HFFc6 (cell line): ENCODE data around the gene KCNC1. TPM values are rescaled to one million over a fixed set of nuclear protein-coding genes. Genes with fewer than 3 reads are reported as not detected.

ENCODE experiments used
- DNase-seq: peaks from one replicate; pipeline ENCODE4 v3.0.0-alpha.2; 2018
- H3K27ac Mint-ChIP-seq: 2 replicates; pipeline ENCODE4 v1.8.0; 2020; ENCODE audit warnings: mild to moderate bottlenecking, mixed read lengths
- H3K27me3 Mint-ChIP-seq: 2 replicates; pipeline ENCODE4 v1.8.0; 2021; ENCODE audit warnings: mild to moderate bottlenecking, moderate library complexity, mixed read lengths; ENCODE audit not compliant: insufficient read depth
- H3K36me3 Mint-ChIP-seq: 2 replicates; pipeline ENCODE4 v1.8.0; 2021; ENCODE audit warnings: low read depth, mixed read lengths
- H3K4me1 Mint-ChIP-seq: 2 replicates; pipeline ENCODE4 v1.8.0; 2020; ENCODE audit warnings: low read depth, mixed read lengths
- H3K4me3 Mint-ChIP-seq: 2 replicates; pipeline ENCODE4 v1.8.0; 2020; ENCODE audit warnings: mild to moderate bottlenecking, moderate library complexity, mixed read lengths
- H3K9me3 Mint-ChIP-seq: 2 replicates; pipeline ENCODE4 v1.8.0; 2020; ENCODE audit warnings: mild to moderate bottlenecking, mixed read lengths
- total RNA-seq, 6 experiments: library from RNA; stranded (reverse); fragmentation: NEBNext Ultra II Directional; extraction: Animal tissue kit (Norgen Biotek cat#: 25700); gene quantifications; 2 replicates in 1 of 6; 3 replicates in 5 of 6; pipeline ENCODE4 v1.2.3, GENCODE V29; 2021
- TF ChIP-seq, protein P1 (sequence below): fragments of 200-600 bp; sonication (generic); IDR thresholded peaks from 2 replicates; pipeline ENCODE4 v1.5.0; 2021; ENCODE audit warnings: antibody characterized with exemption, mild to moderate bottlenecking

Gene KCNC1
- total RNA-seq, 6 experiments from 2014 or later, result not detected

GRCh38 chr11:17692931-17693330, 41.6 kb upstream of the KCNC1 start:
- Mint-ChIP-seq H3K27ac (no peak overlapping the region), H3K4me1 (no peaks in the 10 kb centered on the region), H3K27me3 (peaks cover 46% of the 10 kb centered on the region), H3K9me3 (no peaks in the 10 kb centered on the region), H3K36me3 (no peaks in the 10 kb centered on the region), H3K4me3 (no peak overlapping the region)
- DNase-seq, result no peak
- TF ChIP-seq, protein P1, sequence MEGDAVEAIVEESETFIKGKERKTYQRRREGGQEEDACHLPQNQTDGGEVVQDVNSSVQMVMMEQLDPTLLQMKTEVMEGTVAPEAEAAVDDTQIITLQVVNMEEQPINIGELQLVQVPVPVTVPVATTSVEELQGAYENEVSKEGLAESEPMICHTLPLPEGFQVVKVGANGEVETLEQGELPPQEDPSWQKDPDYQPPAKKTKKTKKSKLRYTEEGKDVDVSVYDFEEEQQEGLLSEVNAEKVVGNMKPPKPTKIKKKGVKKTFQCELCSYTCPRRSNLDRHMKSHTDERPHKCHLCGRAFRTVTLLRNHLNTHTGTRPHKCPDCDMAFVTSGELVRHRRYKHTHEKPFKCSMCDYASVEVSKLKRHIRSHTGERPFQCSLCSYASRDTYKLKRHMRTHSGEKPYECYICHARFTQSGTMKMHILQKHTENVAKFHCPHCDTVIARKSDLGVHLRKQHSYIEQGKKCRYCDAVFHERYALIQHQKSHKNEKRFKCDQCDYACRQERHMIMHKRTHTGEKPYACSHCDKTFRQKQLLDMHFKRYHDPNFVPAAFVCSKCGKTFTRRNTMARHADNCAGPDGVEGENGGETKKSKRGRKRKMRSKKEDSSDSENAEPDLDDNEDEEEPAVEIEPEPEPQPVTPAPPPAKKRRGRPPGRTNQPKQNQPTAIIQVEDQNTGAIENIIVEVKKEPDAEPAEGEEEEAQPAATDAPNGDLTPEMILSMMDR, result no peak

DNA sequence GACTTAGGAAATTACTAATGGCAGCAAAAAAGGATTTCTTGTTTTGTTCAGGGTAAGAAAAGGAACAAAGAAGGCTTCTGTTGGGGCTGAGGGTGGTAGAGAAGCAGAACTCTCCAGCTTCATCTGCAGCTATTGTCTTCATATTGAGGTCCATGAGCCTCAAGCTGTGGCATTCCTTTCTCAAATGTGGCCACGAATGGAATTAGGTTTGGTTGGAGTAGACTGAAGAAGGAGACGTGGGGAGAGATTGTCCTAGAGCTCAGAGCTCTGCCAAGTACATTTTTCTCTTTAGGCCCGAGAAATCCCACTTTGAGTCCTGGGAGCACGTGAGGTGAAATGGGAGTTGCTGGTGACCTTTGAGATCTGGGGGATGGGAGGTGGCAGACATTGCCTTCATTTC, 41.0 kb upstream of the KCNC1 start:
- TF ChIP-seq, protein P1, result no peak
- Mint-ChIP-seq H3K4me1 (no peaks in the 10 kb centered on the region), H3K9me3 (no peaks in the 10 kb centered on the region), H3K27ac (no peak overlapping the region), H3K27me3 (peaks cover 46% of the 10 kb centered on the region), H3K4me3 (no peak overlapping the region), H3K36me3 (no peaks in the 10 kb centered on the region)
- DNase-seq, result no peak

- TF ChIP-seq, protein P1, result no peak
- no peak overlapping the region for H3K4me3 Mint-ChIP-seq
- no peak overlapping the region for H3K27ac Mint-ChIP-seq
- no peak for DNase-seq
- H3K36me3 Mint-ChIP-seq, result no peaks in the 10 kb centered on the region
- H3K9me3 Mint-ChIP-seq, result no peaks in the 10 kb centered on the region
- no peaks in the 10 kb centered on the region for H3K4me1 Mint-ChIP-seq
- H3K27me3 Mint-ChIP-seq, result peaks cover 46% of the 10 kb centered on the region
These were observed 40.0 kb upstream of the KCNC1 start for GRCh38 chr11:17694494-17695110.

DNA sequence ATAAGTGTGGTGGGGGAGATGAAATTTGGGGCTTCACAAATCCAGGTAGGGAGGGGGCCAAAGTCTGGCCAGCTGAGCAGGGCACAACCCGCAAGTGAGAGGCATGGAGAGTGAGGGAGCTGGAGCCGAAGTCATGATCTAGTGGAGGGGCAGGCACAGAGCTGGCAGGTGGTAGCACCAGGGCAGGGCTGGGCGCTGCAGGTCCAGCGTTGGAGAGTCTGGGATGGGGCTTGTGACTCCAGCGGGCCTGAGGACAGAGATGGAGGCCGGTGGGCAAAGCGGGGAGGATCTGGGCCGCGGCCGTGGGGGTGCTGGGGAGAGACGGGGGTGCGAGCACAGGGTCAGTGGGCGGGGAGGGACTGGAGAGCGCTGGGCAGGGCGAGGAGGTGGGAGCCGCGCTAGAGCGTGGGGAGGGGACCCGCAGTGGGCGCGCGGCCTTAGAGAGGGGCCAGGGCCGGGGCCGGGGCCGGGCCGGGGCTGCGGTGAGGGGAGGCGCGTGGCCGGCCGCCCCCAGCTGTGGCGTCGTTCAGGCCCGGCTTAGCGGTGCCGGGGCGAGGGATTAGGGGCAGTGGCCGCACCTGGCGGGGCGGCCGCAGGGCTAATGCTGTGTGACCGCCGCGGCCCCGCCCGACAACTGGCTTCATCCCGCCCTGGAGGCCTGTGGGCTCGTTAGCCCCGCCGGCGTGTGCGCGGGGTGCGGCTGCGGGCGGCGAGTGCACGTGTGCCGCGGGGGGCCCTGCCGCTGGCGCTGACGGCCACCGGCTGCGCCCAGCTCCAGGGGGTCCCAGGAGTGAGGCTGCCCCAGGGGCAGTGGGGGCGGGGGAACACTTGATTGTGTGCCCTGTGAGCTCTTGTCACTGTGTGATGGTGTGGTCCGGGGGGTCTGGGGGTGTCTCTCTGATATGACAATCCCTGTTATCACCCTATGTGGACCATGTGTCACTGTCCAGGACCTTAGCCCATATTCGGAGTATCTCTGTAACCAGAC, 38.8 kb upstream of the KCNC1 start:
- DNase-seq, result no peak
- Mint-ChIP-seq H3K4me3 (no peak overlapping the region), H3K27ac (no peak overlapping the region), H3K9me3 (no peaks in the 10 kb centered on the region), H3K36me3 (no peaks in the 10 kb centered on the region), H3K27me3 (peaks cover 46% of the 10 kb centered on the region), H3K4me1 (no peaks in the 10 kb centered on the region)
- TF ChIP-seq, protein P1, result no peak

DNA sequence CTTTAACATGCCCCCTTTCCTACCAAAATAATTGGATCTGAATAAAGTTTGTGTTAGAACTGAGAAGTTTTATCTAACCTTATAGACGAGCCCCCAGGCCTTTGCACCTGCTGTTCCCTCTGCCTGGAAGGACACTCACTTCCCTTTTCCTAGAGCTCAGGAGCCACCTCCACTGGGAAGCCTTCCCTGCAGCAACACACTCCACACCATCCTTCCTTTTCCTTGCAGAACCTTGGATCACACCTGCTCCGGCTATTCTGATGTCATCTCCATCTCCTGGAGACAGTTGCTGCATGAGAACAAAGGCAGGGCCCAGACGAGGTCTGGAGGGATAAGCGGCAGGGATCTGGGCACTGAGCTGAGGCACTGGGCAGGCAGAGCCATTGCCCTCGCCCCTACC, 37.8 kb upstream of the KCNC1 start:
- TF ChIP-seq, protein P1, result no peak
- H3K36me3 Mint-ChIP-seq, result no peaks in the 10 kb centered on the region
- no peaks in the 10 kb centered on the region for H3K9me3 Mint-ChIP-seq
- no peak overlapping the region for H3K4me3 Mint-ChIP-seq
- no peak for DNase-seq
- no peak overlapping the region for H3K27ac Mint-ChIP-seq
- no peaks in the 10 kb centered on the region for H3K4me1 Mint-ChIP-seq
- peaks cover 41% of the 10 kb centered on the region for H3K27me3 Mint-ChIP-seq
